Spleen (tissue), 13 donors: ENCODE results near the gene IL20RA. TPM values are rescaled to one million over a fixed set of nuclear protein-coding genes. Genes with fewer than 3 reads are reported as not detected.
A peak's percentile ranks its signal among the peaks of the same experiment; 100 is the strongest.

Experiments used
- DNase-seq: peaks from one replicate; pipeline ENCODE4 v3.0.0-alpha.2; 2020
- H3K27ac ChIP-seq, 8 donors: fragments of 200-600 bp; sonication (generic) in 7 of 8; 1 replicate in 4 of 8; 2 replicates in 4 of 8; pipeline versions ENCODE4 v1.5.0 to v1.8.0; 2016 to 2021; ENCODE audit warnings: inconsistent platforms in 4 of 8, mild to moderate bottlenecking in 4 of 8, moderate library complexity in 1 of 8
- H3K27me3 ChIP-seq, 7 donors: fragments of 200-600 bp; sonication (generic) in 6 of 7; replicated peaks in 1 of 7; 1 replicate in 4 of 7; 2 replicates in 3 of 7; pipeline versions ENCODE4 v1.5.0 to v1.8.0; 2016 to 2021; ENCODE audit warnings: inconsistent platforms in 3 of 7, mild to moderate bottlenecking in 1 of 7
- H3K36me3 ChIP-seq, 6 donors: fragments of 200-600 bp; sonication (generic) in 5 of 6; 1 replicate in 4 of 6; 2 replicates in 2 of 6; pipeline versions ENCODE4 v1.5.0 to v1.8.0; 2016 to 2021; ENCODE audit warnings: inconsistent platforms in 2 of 6
- H3K4me1 ChIP-seq, 6 donors: fragments of 200-600 bp; sonication (generic) in 5 of 6; 1 replicate in 3 of 6; 2 replicates in 3 of 6; pipeline versions ENCODE4 v1.5.0 to v1.8.0; 2016 to 2021; ENCODE audit warnings: inconsistent platforms in 3 of 6
- H3K4me3 ChIP-seq, 8 donors: fragments of 200-600 bp; sonication (generic) in 7 of 8; 1 replicate in 4 of 8; 2 replicates in 4 of 8; pipeline versions ENCODE4 v1.5.0 to v1.8.0; 2016 to 2021; ENCODE audit warnings: inconsistent platforms in 4 of 8, mild to moderate bottlenecking in 4 of 8, moderate library complexity in 2 of 8
- H3K9me3 ChIP-seq, 8 donors: fragments of 200-600 bp; sonication (generic) in 7 of 8; 1 replicate in 4 of 8; 2 replicates in 4 of 8; pipeline versions ENCODE4 v1.5.0 to v1.8.0; 2016 to 2021; ENCODE audit warnings: inconsistent platforms in 4 of 8
- POLR2A ChIP-seq, 3 donors: fragments of 450-650 bp; IDR thresholded peaks; one replicate each; pipeline ENCODE4 v1.5.1; 2017; ENCODE audit warnings: antibody characterized with exemption in 3 of 3, mild to moderate bottlenecking in 1 of 3
- POLR2AphosphoS5 ChIP-seq, 3 donors: sonication (generic); formaldehyde crosslinking; IDR thresholded peaks; one replicate each; pipeline ENCODE4 v1.5.1; 2017; ENCODE audit warnings: antibody characterized with exemption in 3 of 3
- WGBS, 5 donors: extraction: QIAGEN DNeasy Blood & Tissue Kit in 3 of 5; methylation state at CpG; one replicate each; pipeline versions ENCODE4 v1.1.5 to v1.1.7; 2013 to 2018; 5-methylcytosine and 5-hydroxymethylcytosine counted together
- intact Hi-C: fragments of 100-400 bp; cut with DNase I; formaldehyde crosslinking; loops from one replicate; pipeline ENCODE4 v1.15.0; 2023; ENCODE audit warnings: low total_unique reads
- long read RNA-seq, 2 donors: transcript quantifications; one replicate each; lab custom pipeline, GENCODE V29; 2026
- polyA plus RNA-seq, 3 donors: library from polyadenylated mRNA; stranded (reverse); fragments of 200-250 nt; gene quantifications; one replicate each; pipeline ENCODE4 v1.2.1, GENCODE V29; 2013
- total RNA-seq, 7 donors: library from RNA; depleted of rRNA in 3 of 7; stranded (reverse); fragments of >200 nt in 3 of 7; fragmentation: NEBNext Ultra II Directional in 4 of 7; extraction: Animal tissue kit (Norgen Biotek cat#: 25700) in 4 of 7; gene quantifications; one replicate each; pipeline versions ENCODE4 v1.1.0 to v1.2.1, GENCODE V29; 2016 to 2021
- TF ChIP-seq, protein P1 (sequence below), 11 experiments: fragments of 200-600 bp in 7 of 11; fragments of 450-650 bp in 4 of 11; sonication (generic) in 4 of 11; IDR thresholded peaks in 8 of 11; conservative IDR thresholded peaks in 3 of 11; 1 replicate in 7 of 11; 2 replicates in 4 of 11; pipeline versions ENCODE4 v1.4.0 to v1.8.0; 2016 to 2021; ENCODE audit warnings: antibody characterized with exemption in 11 of 11, inconsistent platforms in 4 of 11, mild to moderate bottlenecking in 1 of 11
- donor health status: healthy with polysubstance abuse.
- donor health status: DM: no; HTN: no; CAD: no; lungs with moderate emphysema.
- donor health status: DM: no; HTN: no; CAD: no.
- donor health status: Bipolar disorder and iron deficiency.
- donor health status: healthy.
- donor health status: DM: no; HTN: no; CAD: no.
- donor health status: DM: yes; HTN: yes; CAD: no.

Gene IL20RA, protein sequence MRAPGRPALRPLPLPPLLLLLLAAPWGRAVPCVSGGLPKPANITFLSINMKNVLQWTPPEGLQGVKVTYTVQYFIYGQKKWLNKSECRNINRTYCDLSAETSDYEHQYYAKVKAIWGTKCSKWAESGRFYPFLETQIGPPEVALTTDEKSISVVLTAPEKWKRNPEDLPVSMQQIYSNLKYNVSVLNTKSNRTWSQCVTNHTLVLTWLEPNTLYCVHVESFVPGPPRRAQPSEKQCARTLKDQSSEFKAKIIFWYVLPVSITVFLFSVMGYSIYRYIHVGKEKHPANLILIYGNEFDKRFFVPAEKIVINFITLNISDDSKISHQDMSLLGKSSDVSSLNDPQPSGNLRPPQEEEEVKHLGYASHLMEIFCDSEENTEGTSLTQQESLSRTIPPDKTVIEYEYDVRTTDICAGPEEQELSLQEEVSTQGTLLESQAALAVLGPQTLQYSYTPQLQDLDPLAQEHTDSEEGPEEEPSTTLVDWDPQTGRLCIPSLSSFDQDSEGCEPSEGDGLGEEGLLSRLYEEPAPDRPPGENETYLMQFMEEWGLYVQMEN
- total RNA-seq (not detected), polyA plus RNA-seq (under 1 TPM in 1 of 3 donors, not detected in 2; 0.03 TPM)
- long read RNA-seq, donor 1 = 0 reads
- long read RNA-seq, donor 2 = 0 reads

DNA sequence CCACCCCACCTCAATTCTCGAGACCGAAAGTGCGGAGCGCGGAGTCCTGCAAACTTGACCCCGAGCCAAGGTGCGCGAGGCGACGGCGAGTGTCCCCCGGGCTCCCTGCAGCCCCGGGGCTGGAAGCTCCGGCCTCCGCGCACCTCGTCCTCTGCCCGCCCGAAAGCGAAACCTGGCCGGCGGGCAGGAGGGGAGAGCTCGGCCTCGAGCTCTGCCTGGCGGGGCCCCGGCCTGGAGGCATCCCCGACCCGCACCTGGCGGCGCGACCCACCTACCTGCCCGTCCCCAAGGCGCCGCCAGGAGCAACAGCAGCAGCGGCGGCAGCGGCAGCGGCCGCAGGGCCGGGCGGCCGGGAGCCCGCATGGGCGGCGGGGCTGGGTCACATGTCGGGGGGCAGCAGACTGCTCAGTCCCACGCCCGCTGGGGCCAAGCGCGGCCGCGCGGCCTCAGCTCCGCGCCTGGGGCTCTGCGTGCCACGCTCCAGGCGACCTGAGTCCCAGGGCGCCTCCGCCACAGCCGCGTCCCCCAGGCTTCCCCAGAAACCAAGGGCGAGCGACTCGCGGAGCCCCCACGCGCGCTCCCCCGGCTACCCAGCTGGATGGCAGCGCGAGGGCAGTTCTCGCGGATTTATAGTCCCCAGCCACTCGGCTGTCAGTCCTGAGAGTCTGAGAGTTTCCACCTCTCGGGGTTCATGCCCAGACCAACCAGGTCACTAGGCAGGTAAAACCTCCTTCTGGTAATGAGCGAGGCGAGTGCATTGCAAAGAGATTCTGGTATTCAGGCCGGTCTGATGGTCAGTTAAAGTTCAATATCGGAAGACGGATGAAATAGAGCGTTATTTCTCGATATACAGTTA is at the start of gene IL20RA:
Gene IL20RA (minus strand): TSS at position 600 of the 856 bp plus-strand sequence. CDS start 237 bp downstream, at position 363.
- Histone ChIP-seq H3K4me3 (peak within 1 kb of the TSS; percentile 50 to 78 (median 72)), H3K9me3 (peaks cover 0 to 7% (median 0%) of the 10 kb centered on the region in 8 donors), H3K4me1 (peaks cover 0 to 18% (median 11%) of the 10 kb centered on the region in 6 donors), H3K36me3 (no peaks in the 10 kb centered on the region), H3K27me3 (peaks cover 0 to 93% (median 46%) of the 10 kb centered on the region in 7 donors), H3K27ac (no peak within 1 kb of the TSS)
- TF ChIP-seq, protein P1, sequence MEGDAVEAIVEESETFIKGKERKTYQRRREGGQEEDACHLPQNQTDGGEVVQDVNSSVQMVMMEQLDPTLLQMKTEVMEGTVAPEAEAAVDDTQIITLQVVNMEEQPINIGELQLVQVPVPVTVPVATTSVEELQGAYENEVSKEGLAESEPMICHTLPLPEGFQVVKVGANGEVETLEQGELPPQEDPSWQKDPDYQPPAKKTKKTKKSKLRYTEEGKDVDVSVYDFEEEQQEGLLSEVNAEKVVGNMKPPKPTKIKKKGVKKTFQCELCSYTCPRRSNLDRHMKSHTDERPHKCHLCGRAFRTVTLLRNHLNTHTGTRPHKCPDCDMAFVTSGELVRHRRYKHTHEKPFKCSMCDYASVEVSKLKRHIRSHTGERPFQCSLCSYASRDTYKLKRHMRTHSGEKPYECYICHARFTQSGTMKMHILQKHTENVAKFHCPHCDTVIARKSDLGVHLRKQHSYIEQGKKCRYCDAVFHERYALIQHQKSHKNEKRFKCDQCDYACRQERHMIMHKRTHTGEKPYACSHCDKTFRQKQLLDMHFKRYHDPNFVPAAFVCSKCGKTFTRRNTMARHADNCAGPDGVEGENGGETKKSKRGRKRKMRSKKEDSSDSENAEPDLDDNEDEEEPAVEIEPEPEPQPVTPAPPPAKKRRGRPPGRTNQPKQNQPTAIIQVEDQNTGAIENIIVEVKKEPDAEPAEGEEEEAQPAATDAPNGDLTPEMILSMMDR (IDR thresholded peaks at IDR 0.05 in 8 of 11, conservative IDR thresholded peaks at IDR 0.05 in 3 of 11) = no peak
- TF ChIP-seq POLR2AphosphoS5 (IDR thresholded peaks at IDR 0.05) (peak in 1 of 3 donors; percentile 21), POLR2A (IDR thresholded peaks at IDR 0.05) (no peak)
- intact Hi-C loops = no loop called here
- 16 to 76% (median 17%) methylated on average over 12 to 83 of the region's 83 CpGs for WGBS, 5 donors
- peak; percentile 80 for DNase-seq

DNA sequence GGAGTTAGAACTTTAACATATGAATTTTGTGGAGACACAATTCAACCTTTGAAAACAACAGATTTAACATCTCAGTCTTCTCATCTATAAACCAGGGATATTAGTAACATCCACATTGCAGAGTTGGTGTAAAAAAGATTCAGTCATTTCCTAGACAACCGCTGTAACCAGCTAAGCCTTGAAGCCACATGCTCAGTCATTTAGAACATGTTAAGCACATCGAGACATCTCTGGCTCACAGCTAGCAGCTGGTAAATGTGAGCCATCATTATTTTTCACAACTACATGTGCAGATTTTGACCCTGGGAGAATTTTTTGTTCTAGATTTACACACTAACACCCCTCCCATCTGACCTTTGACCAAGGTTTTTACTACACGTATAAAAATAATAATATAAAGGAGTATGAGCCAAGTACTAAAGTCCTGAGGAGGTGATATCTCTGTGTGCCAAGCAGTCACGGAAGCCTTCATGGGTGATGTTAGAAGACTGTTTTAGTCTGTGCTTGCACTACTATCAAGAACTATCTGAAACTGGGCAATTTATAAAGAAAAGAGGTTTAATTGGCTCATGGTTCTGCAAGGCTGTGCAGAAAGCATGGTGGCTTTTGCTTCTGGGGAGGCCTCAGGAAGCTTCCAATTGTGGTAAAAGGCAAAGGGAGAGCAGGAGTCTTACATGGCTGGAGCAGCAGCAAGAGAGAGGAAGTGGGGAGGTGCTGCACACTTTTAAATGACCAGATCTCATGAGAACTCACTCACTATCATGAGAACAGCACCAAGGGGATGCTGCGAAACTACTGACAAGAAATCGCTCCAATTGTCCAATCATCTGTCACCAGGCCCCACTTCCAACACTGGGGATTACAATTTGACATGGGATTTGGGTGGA is 48.7 kb upstream of the IL20RA start:
- Histone ChIP-seq H3K9me3 (no peaks in the 10 kb centered on the region), H3K4me1 (peaks cover 0 to 52% (median 19%) of the 10 kb centered on the region in 6 donors), H3K27me3 (no peaks in the 10 kb centered on the region), H3K27ac (no peak overlapping the region), H3K36me3 (no peaks in the 10 kb centered on the region), H3K4me3 (no peak overlapping the region)
- intact Hi-C loops = loop anchor here (5.0 to 10.0 kb wide), 3 partner anchors 181 to 549 kb away; no protein-coding TSS in a partner anchor
- no peak for DNase-seq
- no peak for TF ChIP-seq POLR2A (IDR thresholded peaks at IDR 0.05)
- TF ChIP-seq, protein P1 (IDR thresholded peaks at IDR 0.05 in 8 of 11, conservative IDR thresholded peaks at IDR 0.05 in 3 of 11) = no peak
- no peak for TF ChIP-seq POLR2AphosphoS5 (IDR thresholded peaks at IDR 0.05)
- WGBS, 5 donors = 72 to 83% (median 81%) methylated on average over 6 of the region's 6 CpGs

DNA sequence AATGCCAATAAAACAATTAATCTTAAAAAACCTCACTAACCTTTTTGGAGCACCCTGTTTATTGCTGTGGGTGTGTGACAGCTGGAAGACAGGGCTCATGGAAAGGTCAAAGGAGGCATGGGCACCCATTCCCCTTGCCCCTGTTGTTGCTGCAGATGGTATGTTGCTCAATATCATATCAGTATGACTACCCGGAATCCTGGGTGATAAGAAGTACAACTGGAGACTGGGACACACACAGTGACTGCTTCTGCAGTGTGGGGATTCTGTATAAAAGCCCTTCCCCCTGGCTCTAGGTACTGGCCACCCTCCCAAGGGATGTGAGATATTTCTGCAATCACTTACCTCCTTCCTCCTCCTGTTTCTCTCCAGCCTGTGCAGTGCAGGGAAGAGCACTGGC is 47.3 kb upstream of the IL20RA start:
- intact Hi-C loops = loop anchor here (5.0 to 10.0 kb wide), 3 partner anchors 183 to 550 kb away; no protein-coding TSS in a partner anchor
- Histone ChIP-seq H3K27me3 (no peaks in the 10 kb centered on the region), H3K27ac (no peak overlapping the region), H3K9me3 (no peaks in the 10 kb centered on the region), H3K4me3 (no peak overlapping the region), H3K36me3 (no peaks in the 10 kb centered on the region), H3K4me1 (peaks cover 0 to 41% (median 19%) of the 10 kb centered on the region in 6 donors)
- 68 to 100% (median 83%) methylated on average over 1 of the region's 1 CpG for WGBS, 5 donors
- DNase-seq = no peak
- TF ChIP-seq POLR2AphosphoS5 (IDR thresholded peaks at IDR 0.05) (no peak), POLR2A (IDR thresholded peaks at IDR 0.05) (no peak)
- TF ChIP-seq, protein P1 (IDR thresholded peaks at IDR 0.05 in 8 of 11, conservative IDR thresholded peaks at IDR 0.05 in 3 of 11) = no peak
